Measurements from ENCODE around the gene TMEM145. TPM values are rescaled to one million over a fixed set of nuclear protein-coding genes. Genes with fewer than 3 reads are reported as not detected.
A peak's percentile ranks its signal among the peaks of the same experiment; 100 is the strongest.

TMEM145 gene
- total and polyA plus RNA-seq, 9 of the 15 experiments (the other 6 are each of a cell fraction or from before 2014, with no cell fraction given): 0.80 to 5.5 (median 1.9) TPM; not detected in 3

- peak; percentile 99 for TF ChIP-seq HDGF (IDR thresholded peaks at IDR 0.05)
- no peak for TF ChIP-seq SMAD1 (IDR thresholded peaks at IDR 0.05; ENCODE audit: low read depth, low read length, partially characterized antibody)
- 0 out of 4 replicates have a peak, but pooled peaks of 1 of the 2 experiments have one; percentile 44 for TF ChIP-seq SRF (CRISPR knock-in tag; IDR thresholded peaks at IDR 0.05)
- no peak for TF ChIP-seq CREB3L1 (IDR thresholded peaks at IDR 0.05; ENCODE audit: borderline replicate concordance, low read depth)
- no peak for TF ChIP-seq DEAF1 (CRISPR knock-in tag; IDR thresholded peaks at IDR 0.05)
- TF ChIP-seq NFE2 (IDR thresholded peaks at IDR 0.05; ENCODE audit: low read depth): no peak
- TF ChIP-seq ZNF449 (CRISPR knock-in tag; IDR thresholded peaks at IDR 0.05): no peak
- no peak for TF ChIP-seq SP2 (IDR thresholded peaks at IDR 0.05; ENCODE audit: extremely low read depth, low read depth, low read length, poor library complexity, severe bottlenecking)
- TF ChIP-seq MIER1 (IDR thresholded peaks at IDR 0.05; ENCODE audit: low read depth): 0 out of 2 replicates have a peak, but pooled peaks have one; percentile 66
- no peak for TF ChIP-seq HMG20B (CRISPR knock-in tag; IDR thresholded peaks at IDR 0.05)
- 0 out of 2 replicates have a peak, but pooled peaks have one; percentile 6 for TF ChIP-seq ARID2 (IDR thresholded peaks at IDR 0.05)
- TF ChIP-seq EP400 (IDR thresholded peaks at IDR 0.05): peak; percentile 24; the same call in 1 of the 2 replicates
- no peak for TF ChIP-seq PURB (CRISPR knock-in tag; IDR thresholded peaks at IDR 0.05; ENCODE audit: low read depth)
- 0 out of 2 replicates have a peak, but pooled peaks have one; percentile 9 for TF ChIP-seq SMAD4 (CRISPR knock-in tag; conservative IDR thresholded peaks at IDR 0.05)
These were observed 29.7 kb upstream of the TMEM145 start (continued) for GRCh38 chr19:42283188-42284065.

Data from K562 (cell line).